ENCODE data around the gene NCAPH2.
"Not testable (repeated sequence)": the region's sequence is repeated elsewhere in the genome, so short reads cannot be mapped to it uniquely, and the experiment has no call there.

NCAPH2 gene

DNA sequence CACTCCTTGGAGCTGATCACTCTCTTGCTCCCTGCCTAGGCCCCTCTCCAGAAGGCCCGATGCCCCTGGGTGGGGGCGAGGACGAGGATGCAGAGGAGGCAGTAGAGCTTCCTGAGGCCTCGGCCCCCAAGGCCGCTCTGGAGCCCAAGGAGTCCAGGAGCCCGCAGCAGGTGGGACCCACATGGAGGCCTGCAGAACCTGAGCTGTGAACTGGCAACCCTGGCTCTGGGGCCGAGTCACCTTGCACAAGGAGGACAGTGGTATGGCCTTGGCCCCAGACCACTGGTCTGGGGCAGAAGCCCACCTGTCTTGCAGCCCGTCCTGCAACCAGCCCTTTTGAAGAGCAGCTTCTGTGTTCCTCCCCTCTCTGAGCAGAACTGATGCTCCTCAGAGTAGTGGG is 11.1 kb downstream of the NCAPH2 start:
- no peak for DNase-seq (ENCODE audit: low spot score)

DNA sequence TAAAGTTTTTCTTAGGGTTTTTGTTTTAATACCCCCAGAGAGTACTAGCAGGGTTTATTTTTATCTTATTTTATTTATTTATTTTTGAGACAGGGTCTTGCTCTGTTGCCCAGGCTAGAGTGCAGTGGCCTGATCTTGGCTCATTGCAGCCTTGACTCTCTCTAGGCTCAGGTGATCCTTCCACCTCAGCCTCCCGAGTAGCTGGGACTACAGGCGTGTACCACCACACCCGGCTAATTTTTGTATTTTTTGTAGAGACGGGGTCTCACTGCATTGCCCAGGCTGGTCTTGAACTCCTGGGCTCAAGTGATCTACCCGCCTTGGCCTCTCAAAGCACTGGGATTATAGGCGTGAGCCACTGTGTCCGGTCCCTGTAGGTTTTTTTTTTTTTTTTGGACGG is 12.2 kb downstream of the NCAPH2 start:
- not testable (repeated sequence) for DNase-seq (ENCODE audit: low spot score)

- no peak for DNase-seq (ENCODE audit: low spot score)
Observed at GRCh38 chr22:50520826-50521453, 12.9 kb downstream of the NCAPH2 start.

GRCh38 chr22:50521710-50522109 is 13.7 kb downstream of the NCAPH2 start:
- no peak for DNase-seq (ENCODE audit: low spot score)

DNA sequence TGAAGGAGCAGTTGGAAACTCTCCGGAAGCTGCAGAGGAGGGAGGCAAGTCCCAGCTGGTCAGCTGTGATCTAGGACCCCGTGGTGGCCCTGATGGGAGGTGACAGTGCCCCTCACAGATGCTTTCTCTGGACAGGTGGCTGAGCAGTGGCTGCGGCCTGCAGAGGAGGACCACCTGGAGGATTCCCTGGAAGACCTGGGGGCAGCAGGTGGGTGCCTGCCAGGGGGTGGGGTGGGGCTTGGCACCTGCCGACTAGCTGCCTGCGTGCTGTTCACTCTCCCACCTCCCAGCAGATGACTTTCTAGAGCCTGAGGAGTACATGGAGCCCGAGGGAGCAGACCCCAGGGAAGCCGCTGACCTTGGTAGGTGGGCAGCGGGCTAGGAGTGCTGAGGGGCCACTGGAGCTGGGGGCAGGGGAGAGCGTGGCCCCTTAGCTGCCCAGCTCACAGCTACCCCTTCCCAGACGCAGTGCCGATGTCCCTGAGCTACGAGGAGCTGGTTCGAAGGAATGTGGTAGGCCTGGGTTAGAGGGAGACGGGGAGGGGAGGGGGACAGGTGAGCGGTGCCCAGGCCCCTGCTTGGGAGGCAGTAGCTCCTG is 14.3 kb downstream of the NCAPH2 start:
- DNase-seq (ENCODE audit: low spot score): no peak

GRCh38 chr22:50522806-50523438 is 14.9 kb downstream of the NCAPH2 start:
- DNase-seq (ENCODE audit: low spot score): no peak

DNA sequence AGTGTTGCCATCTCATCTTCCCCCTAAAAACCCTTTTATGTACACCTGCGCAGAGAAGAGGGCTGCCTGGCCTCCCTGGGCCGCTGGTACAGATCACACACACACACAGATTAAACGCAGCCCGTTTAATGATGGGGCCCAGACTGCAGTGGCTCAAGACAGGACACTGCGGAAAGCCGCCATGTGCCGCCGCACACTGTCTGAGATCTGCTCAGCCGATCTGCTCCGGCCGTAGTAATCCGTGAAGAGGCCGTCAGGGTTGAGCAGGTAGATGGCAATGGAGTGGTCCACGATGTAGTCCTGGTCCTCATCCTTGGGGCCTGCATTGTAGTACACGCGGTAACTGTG is 15.4 kb downstream of the NCAPH2 start:
- DNase-seq (ENCODE audit: low spot score): no peak

- DNase-seq (ENCODE audit: low spot score): no peak
Observed at GRCh38 chr22:50523806-50524675, 16.0 kb downstream of the NCAPH2 start.

- no peak for DNase-seq (ENCODE audit: low spot score)
Observed at GRCh38 chr22:50524676-50525103, 16.7 kb downstream of the NCAPH2 start.

DNA sequence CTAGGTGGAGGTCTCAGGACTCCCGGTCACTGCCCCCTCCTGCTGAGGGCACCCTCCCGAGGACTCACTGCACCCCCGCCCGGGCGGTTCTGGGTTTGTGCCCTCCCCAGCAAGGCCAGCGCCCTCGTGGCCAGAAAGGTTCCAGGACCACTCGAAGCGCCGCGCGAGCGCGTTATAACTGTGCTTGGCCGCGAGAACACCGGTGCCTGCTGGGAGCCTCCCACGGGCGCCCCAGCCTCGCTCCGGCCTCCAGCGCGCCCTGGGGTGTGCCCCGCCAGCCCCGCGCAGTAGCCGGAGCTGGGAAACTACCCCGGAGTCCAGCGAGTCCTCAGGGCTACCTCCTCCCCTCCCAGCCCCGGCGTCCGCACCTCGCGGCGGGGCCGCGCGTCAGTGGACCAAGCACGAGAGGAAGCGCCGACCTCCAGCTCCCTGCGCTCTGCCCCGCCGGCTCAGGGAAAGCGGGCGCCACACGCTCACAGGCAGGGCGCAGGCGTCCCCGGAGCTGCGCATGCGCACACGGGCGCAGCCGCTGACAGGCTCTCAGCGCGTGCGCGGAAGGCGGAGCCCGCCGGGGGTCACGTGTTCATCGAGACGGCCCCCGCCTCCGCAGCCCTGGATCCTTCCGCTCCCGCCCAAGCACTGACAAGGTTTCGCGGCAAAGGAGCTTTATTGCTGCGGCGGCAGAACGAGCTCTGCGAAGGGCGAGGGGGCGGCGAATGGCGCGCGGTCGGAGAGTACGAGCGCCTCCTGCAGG is 17.3 kb downstream of the NCAPH2 start, which contains the start of gene SCO2:
SCO2 (minus strand) TSS at position 495 of the 754 bp plus-strand sequence. CDS start 1,187 bp downstream, outside the sequence.
- peak; percentile 100 for DNase-seq (ENCODE audit: low spot score)

- no peak for DNase-seq (ENCODE audit: low spot score)
Observed at GRCh38 chr22:50525858-50526107, 17.8 kb downstream of the NCAPH2 start.

GRCh38 chr22:50526108-50526833 is 18.2 kb downstream of the NCAPH2 start:
- DNase-seq (ENCODE audit: low spot score): peak; percentile 76

DNA sequence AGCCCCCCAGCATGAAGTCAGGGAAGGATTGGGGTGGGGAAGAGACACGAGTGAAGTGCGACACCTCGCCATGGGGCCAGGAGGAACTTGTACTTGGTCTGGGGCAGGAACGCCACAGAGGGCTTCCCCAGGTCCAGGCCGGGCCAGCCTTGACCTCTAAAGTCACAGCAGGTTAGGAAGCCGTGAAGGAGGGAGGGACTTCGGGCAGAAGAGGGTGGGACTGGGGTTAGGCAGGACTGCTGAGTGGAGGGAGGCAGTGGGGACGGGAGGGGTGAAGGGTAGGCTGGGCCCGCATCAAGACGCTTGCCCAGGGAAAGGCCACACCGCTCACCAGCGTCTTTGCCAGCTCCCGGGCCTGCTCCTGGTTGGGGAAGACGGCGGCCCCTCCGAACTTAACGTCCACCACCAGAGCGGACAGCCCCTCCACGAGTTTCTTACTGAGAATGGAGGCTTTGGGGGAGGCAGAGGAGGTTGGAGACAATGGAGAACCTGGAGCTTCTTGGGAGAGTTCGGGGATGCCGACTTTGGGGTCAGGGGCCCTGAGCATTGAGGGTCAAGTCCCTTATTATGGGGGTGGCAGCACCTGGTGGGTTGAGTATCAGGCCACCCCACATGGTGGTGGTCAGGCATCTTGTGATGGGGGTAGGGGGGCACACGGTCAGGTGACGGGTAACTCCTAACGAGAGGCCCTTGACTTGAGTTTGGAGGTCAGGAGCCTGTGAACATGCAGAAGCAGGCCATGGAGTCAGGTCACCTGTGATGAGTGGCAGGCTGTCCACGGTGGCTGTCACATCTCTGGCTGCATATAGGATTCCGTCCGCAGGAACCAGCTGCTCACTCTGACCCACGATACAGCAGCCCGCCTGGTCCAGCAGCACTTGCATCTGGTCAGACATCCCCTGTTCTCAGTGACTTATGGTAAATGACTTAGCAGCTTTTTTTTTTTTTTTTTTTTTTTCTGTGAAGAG is 19.1 kb downstream of the NCAPH2 start:
- DNase-seq (ENCODE audit: low spot score): no peak

- no peak for DNase-seq (ENCODE audit: low spot score)
Observed at GRCh38 chr22:50527921-50528681, 20.1 kb downstream of the NCAPH2 start.

DNA sequence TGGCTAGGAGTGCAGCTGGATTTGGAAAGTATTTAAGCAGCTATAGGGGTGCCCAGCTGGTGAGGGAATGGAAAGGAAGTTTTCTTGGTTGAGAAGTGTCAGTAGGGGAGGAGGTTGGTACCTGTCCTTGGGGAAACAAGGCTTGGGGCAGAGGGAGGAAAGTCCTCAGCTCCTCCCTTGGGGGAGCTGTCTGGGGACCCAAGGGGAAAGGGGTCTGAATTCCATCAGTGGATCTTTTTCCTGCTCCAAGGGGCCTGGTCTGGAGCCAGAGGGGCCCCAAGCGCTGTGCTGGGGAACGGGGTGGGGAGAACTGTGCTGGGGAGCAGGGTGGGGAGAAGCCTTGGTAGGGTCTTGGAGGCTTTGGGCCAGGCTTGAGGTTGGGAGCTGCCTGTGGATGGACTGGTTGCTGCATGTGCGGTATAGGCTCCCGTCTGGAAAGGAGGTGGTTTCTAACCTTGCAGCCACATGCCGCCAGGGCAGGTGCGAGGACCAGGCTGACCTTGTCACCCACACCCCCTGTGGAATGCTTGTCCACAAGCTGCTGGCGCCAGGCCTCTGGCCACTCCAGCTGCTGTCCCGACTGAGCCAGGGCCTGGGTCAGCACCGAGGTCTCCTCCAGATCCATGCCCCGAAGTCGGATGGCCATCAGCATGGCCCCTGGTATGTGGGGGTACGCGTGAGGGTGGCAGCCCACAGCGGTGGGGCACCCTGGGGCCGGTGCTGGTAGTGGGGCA is 20.8 kb downstream of the NCAPH2 start:
- DNase-seq (ENCODE audit: low spot score): no peak

GRCh38 chr22:50529416-50529896 is 21.4 kb downstream of the NCAPH2 start:
- DNase-seq (ENCODE audit: low spot score): no peak

GRCh38 chr22:50529897-50530579 is 22.0 kb downstream of the NCAPH2 start, which contains the start of gene TYMP:
TYMP (minus strand) TSS chr22:50530012; CDS start chr22:50529709, 303 bp downstream.
- DNase-seq (ENCODE audit: low spot score): no peak

GRCh38 chr22:50530580-50530876 is 22.5 kb downstream of the NCAPH2 start:
- DNase-seq (ENCODE audit: low spot score): no peak
